ENCODE measurements around the gene FAM186B. TPM values are rescaled to one million over a fixed set of nuclear protein-coding genes. Genes with fewer than 3 reads are reported as not detected.

FAM186B gene
- total RNA-seq, 1 donor from 2014 or later, result not detected

GRCh38 chr12:49560695-49561094 is 44.7 kb downstream of the FAM186B start:
- peaks cover 4% of the 10 kb centered on the region for H3K27me3 Mint-ChIP-seq (ENCODE audit: insufficient read depth, low read depth)
- no peak overlapping the region for H3K27ac ChIP-seq
- H3K4me3 Mint-ChIP-seq, result no peak overlapping the region
- no peaks in the 10 kb centered on the region for H3F3A ChIP-seq (ENCODE audit: low read depth)
- H3K36me3 ChIP-seq, result no peaks in the 10 kb centered on the region
- no peaks in the 10 kb centered on the region for H3K9me3 Mint-ChIP-seq
- H3K27ac Mint-ChIP-seq, result no peak overlapping the region
- H3K4me2 ChIP-seq, result no peak overlapping the region
- no peaks in the 10 kb centered on the region for H3K27me3 ChIP-seq
- peaks cover 20% of the 10 kb centered on the region for H3K36me3 Mint-ChIP-seq
- no peak overlapping the region for H3K9ac ChIP-seq
- no peaks in the 10 kb centered on the region for H3K9me3 ChIP-seq (ENCODE audit: low read depth)
- H3K79me2 ChIP-seq (ENCODE audit: low read depth), result peaks cover 2% of the 10 kb centered on the region
- H3K4me1 Mint-ChIP-seq, result no peaks in the 10 kb centered on the region
- H3K4me1 ChIP-seq, result no peaks in the 10 kb centered on the region
- TF ChIP-seq, protein P1, sequence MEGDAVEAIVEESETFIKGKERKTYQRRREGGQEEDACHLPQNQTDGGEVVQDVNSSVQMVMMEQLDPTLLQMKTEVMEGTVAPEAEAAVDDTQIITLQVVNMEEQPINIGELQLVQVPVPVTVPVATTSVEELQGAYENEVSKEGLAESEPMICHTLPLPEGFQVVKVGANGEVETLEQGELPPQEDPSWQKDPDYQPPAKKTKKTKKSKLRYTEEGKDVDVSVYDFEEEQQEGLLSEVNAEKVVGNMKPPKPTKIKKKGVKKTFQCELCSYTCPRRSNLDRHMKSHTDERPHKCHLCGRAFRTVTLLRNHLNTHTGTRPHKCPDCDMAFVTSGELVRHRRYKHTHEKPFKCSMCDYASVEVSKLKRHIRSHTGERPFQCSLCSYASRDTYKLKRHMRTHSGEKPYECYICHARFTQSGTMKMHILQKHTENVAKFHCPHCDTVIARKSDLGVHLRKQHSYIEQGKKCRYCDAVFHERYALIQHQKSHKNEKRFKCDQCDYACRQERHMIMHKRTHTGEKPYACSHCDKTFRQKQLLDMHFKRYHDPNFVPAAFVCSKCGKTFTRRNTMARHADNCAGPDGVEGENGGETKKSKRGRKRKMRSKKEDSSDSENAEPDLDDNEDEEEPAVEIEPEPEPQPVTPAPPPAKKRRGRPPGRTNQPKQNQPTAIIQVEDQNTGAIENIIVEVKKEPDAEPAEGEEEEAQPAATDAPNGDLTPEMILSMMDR (IDR thresholded peaks at IDR 0.05), result no peak
- TF ChIP-seq EZH2 (IDR thresholded peaks at IDR 0.05) (no peak), EZH2phosphoT487 (IDR thresholded peaks at IDR 0.05) (no peak)
- H3K4me3 ChIP-seq, result no peak overlapping the region
- no peak overlapping the region for H2AFZ ChIP-seq (replicated peaks)
- H4K20me1 ChIP-seq (ENCODE audit: low read depth), result no peaks in the 10 kb centered on the region
- DNase-seq (ENCODE audit: low spot score), result no peak

- H2AFZ ChIP-seq (replicated peaks), result no peak overlapping the region
- H4K20me1 ChIP-seq (ENCODE audit: low read depth), result no peaks in the 10 kb centered on the region
- Mint-ChIP-seq H3K4me3 (no peak overlapping the region), H3K27me3 (ENCODE audit: insufficient read depth, low read depth) (peaks cover 4% of the 10 kb centered on the region), H3K4me1 (peaks cover 6% of the 10 kb centered on the region), H3K36me3 (peaks cover 20% of the 10 kb centered on the region), H3K9me3 (no peaks in the 10 kb centered on the region), H3K27ac (no peak overlapping the region)
- H3K36me3 ChIP-seq, result no peaks in the 10 kb centered on the region
- no peaks in the 10 kb centered on the region for H3K27me3 ChIP-seq
- no peaks in the 10 kb centered on the region for H3K79me2 ChIP-seq (ENCODE audit: low read depth)
- no peak overlapping the region for H3K9ac ChIP-seq
- H3K4me1 ChIP-seq, result no peaks in the 10 kb centered on the region
- H3K4me3 ChIP-seq, result no peak overlapping the region
- TF ChIP-seq EZH2 (IDR thresholded peaks at IDR 0.05), result no peak
- TF ChIP-seq, protein P1 (IDR thresholded peaks at IDR 0.05), result no peak
- no peak for TF ChIP-seq EZH2phosphoT487 (IDR thresholded peaks at IDR 0.05)
- no peak for DNase-seq (ENCODE audit: low spot score)
- no peaks in the 10 kb centered on the region for H3F3A ChIP-seq (ENCODE audit: low read depth)
- H3K27ac ChIP-seq, result no peak overlapping the region
- no peak overlapping the region for H3K4me2 ChIP-seq
- H3K9me3 ChIP-seq (ENCODE audit: low read depth), result no peaks in the 10 kb centered on the region
These were observed 46.3 kb downstream of the FAM186B start for GRCh38 chr12:49559011-49559675.

GRCh38 chr12:49558526-49558925 is 46.9 kb downstream of the FAM186B start:
- H3K27me3 Mint-ChIP-seq (ENCODE audit: insufficient read depth, low read depth), result peaks cover 4% of the 10 kb centered on the region
- H3K27ac Mint-ChIP-seq, result no peak overlapping the region
- Histone ChIP-seq H3K4me1 (no peaks in the 10 kb centered on the region), H2AFZ (replicated peaks) (no peak overlapping the region), H3K79me2 (ENCODE audit: low read depth) (no peaks in the 10 kb centered on the region), H3K27me3 (no peaks in the 10 kb centered on the region), H3K27ac (no peak overlapping the region), H3F3A (ENCODE audit: low read depth) (no peaks in the 10 kb centered on the region), H3K36me3 (no peaks in the 10 kb centered on the region), H3K9ac (no peak overlapping the region), H3K4me3 (no peak overlapping the region), H3K4me2 (no peak overlapping the region), H3K9me3 (ENCODE audit: low read depth) (no peaks in the 10 kb centered on the region), H4K20me1 (ENCODE audit: low read depth) (no peaks in the 10 kb centered on the region)
- no peak for DNase-seq (ENCODE audit: low spot score)
- peaks cover 17% of the 10 kb centered on the region for H3K36me3 Mint-ChIP-seq
- no peak overlapping the region for H3K4me3 Mint-ChIP-seq
- peaks cover 6% of the 10 kb centered on the region for H3K4me1 Mint-ChIP-seq
- no peak for TF ChIP-seq EZH2 (IDR thresholded peaks at IDR 0.05)
- no peak for TF ChIP-seq EZH2phosphoT487 (IDR thresholded peaks at IDR 0.05)
- TF ChIP-seq, protein P1 (IDR thresholded peaks at IDR 0.05), result no peak
- H3K9me3 Mint-ChIP-seq, result no peaks in the 10 kb centered on the region
